Uterus (tissue), 4 donors: ENCODE measurements around the gene RAPH1. TPM values are rescaled to one million over a fixed set of nuclear protein-coding genes. Genes with fewer than 3 reads are reported as not detected.

ENCODE experiments used
- DNase-seq, 2 donors: peaks; one replicate each; pipeline ENCODE4 v3.0.0-alpha.2; 2019 to 2020
- H3K27ac ChIP-seq, 2 donors: fragments of 200-600 bp; sonication (generic); 1 replicate in 1 of 2; 2 replicates in 1 of 2; pipeline ENCODE4 v1.5.1; 2016 to 2018
- H3K27me3 ChIP-seq, 2 donors: fragments of 200-600 bp; sonication (generic); one replicate each; pipeline ENCODE4 v1.5.1; 2018 to 2019; ENCODE audit warnings: control low read depth in 1 of 2
- H3K36me3 ChIP-seq, 2 donors: fragments of 200-600 bp; sonication (generic); one replicate each; pipeline ENCODE4 v1.5.1; 2019; ENCODE audit warnings: control low read depth in 1 of 2
- H3K4me1 ChIP-seq, 2 donors: fragments of 200-600 bp; sonication (generic); one replicate each; pipeline ENCODE4 v1.5.1; 2018 to 2019; ENCODE audit warnings: control low read depth in 1 of 2
- H3K4me3 ChIP-seq, 2 donors: fragments of 200-600 bp; sonication (generic); 1 replicate in 1 of 2; 2 replicates in 1 of 2; pipeline ENCODE4 v1.5.1; 2018 to 2019; ENCODE audit warnings: mild to moderate bottlenecking in 1 of 2
- H3K9me3 ChIP-seq, 2 donors: fragments of 200-600 bp; sonication (generic); one replicate each; pipeline ENCODE4 v1.5.1; 2019; ENCODE audit warnings: control low read depth in 1 of 2
- CTCF ChIP-seq, 4 experiments: fragments of 200-600 bp in 2 of 4; fragments of 450-650 bp in 2 of 4; sonication (generic) in 2 of 4; IDR thresholded peaks; one replicate each; pipeline ENCODE4 v1.5.1; 2016 to 2019; ENCODE audit warnings: antibody characterized with exemption in 4 of 4, mild to moderate bottlenecking in 2 of 4, moderate library complexity in 1 of 4
- POLR2A ChIP-seq, 2 donors: fragments of 450-650 bp; IDR thresholded peaks; one replicate each; pipeline ENCODE4 v1.6.1; 2016; ENCODE audit warnings: antibody characterized with exemption in 2 of 2, mild to moderate bottlenecking in 1 of 2, moderate library complexity in 1 of 2
- intact Hi-C: fragments of 100-400 bp; cut with DNase I; formaldehyde crosslinking; loops from one replicate; pipeline ENCODE4 v1.15.1; 2023; ENCODE audit warnings: low total_unique reads
- total RNA-seq, 4 donors: library from RNA; depleted of rRNA in 3 of 4; stranded (reverse); fragments of >200 nt in 3 of 4; gene quantifications; one replicate each; pipeline versions ENCODE4 v1.1.0 to v1.2.4, GENCODE V29; 2014 to 2023
- donor health status: DM: yes; HTN: yes; CAD: no.

RAPH1 gene
- total RNA-seq, 4 donors from 2014 or later, result 17.4 to 49.5 (median 23.5) TPM

DNA sequence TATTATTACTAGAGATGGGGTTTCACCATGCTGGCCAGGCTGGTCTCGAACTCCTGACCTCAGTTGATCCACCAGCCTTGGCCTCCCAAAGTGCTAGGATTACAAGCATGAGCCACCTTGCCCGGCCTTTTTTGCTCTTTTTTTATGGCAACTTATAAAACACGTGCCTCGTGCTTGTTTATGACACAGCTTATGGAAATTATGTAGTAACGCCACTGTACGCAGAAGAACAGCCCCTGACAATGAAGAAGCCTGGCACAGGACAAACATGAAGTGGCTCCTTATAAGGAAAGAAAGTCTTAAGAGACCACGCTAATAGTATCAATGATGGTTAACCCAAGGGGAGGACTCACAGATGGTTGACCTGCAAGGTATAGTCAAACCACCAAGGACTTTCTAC is 37.2 kb upstream of the RAPH1 start:
- no peaks in the 10 kb centered on the region for H3K36me3 ChIP-seq
- DNase-seq, result no peak
- intact Hi-C loops, result no loop called here
- no peak overlapping the region for H3K4me3 ChIP-seq
- TF ChIP-seq POLR2A (IDR thresholded peaks at IDR 0.05) (no peak), CTCF (IDR thresholded peaks at IDR 0.05) (no peak)
- no peaks in the 10 kb centered on the region for H3K4me1 ChIP-seq
- H3K9me3 ChIP-seq, result no peaks in the 10 kb centered on the region
- no peaks in the 10 kb centered on the region for H3K27me3 ChIP-seq
- H3K27ac ChIP-seq, result no peak overlapping the region

DNA sequence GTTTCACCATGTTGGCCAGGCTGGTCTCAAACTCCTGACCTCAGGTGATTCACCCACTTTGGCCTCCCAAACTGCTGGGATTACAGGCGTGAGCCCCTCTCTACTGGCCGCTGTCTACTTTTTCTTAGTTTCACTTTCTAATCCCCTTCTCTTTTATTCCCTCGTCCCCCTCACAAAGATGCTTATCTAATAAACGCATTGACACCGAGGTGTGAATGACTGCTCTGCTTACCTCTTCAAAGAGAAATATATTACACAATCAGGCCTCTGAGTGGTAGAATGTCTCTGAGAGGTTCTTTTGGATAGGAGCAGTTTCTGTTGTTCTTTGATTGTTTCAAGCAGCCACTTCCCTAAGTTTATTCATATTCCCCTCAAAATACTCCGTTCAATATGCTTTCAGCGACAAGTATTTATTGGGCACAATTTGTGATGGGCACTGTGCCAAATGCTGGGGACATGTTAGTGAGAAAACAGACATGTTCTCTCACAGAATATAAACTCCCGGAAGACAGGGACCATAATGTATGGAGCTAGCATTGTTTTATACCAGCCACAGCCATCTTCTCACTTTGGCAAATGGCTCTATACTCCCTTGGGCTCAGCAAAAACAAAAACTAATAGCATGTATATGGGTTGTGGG is 34.7 kb upstream of the RAPH1 start:
- H3K4me1 ChIP-seq, result no peaks in the 10 kb centered on the region
- no peaks in the 10 kb centered on the region for H3K36me3 ChIP-seq
- no peaks in the 10 kb centered on the region for H3K9me3 ChIP-seq
- DNase-seq, result no peak
- no peak overlapping the region for H3K27ac ChIP-seq
- no peaks in the 10 kb centered on the region for H3K27me3 ChIP-seq
- no peak overlapping the region for H3K4me3 ChIP-seq
- TF ChIP-seq CTCF (IDR thresholded peaks at IDR 0.05) (no peak), POLR2A (IDR thresholded peaks at IDR 0.05) (no peak)
- intact Hi-C loops, result no loop called here

GRCh38 chr2:203567691-203568090 is 32.6 kb upstream of the RAPH1 start:
- Histone ChIP-seq H3K4me1 (no peaks in the 10 kb centered on the region), H3K4me3 (no peak overlapping the region), H3K27me3 (no peaks in the 10 kb centered on the region), H3K9me3 (no peaks in the 10 kb centered on the region), H3K27ac (no peak overlapping the region), H3K36me3 (no peaks in the 10 kb centered on the region)
- no peak for DNase-seq
- intact Hi-C loops, result no loop called here
- no peak for TF ChIP-seq POLR2A (IDR thresholded peaks at IDR 0.05)
- TF ChIP-seq CTCF (IDR thresholded peaks at IDR 0.05), result no peak

DNA sequence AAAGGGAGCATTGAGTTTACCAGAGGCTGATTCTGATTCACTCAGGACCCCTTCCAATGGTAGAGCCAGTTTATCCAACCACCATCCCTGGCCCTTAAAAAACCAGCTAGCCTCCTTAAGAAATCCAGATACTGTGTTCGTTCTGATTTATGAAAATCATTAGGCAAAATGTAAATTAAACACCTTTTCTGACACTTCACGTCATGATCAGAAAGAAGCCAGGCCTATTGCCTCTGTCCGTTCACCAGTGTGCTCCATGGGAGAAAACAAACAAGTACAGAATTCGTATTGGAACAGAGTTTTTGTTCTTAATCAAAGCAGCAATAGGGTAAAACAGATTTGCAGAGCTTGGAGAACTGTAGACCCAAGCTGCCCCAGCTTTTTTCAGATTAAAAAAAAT is 31.1 kb upstream of the RAPH1 start:
- intact Hi-C loops, result no loop called here
- TF ChIP-seq CTCF (IDR thresholded peaks at IDR 0.05), result no peak
- TF ChIP-seq POLR2A (IDR thresholded peaks at IDR 0.05), result no peak
- DNase-seq, result no peak
- no peaks in the 10 kb centered on the region for H3K36me3 ChIP-seq
- no peak overlapping the region for H3K27ac ChIP-seq
- H3K27me3 ChIP-seq, result no peaks in the 10 kb centered on the region
- no peaks in the 10 kb centered on the region for H3K9me3 ChIP-seq
- no peak overlapping the region for H3K4me3 ChIP-seq
- no peaks in the 10 kb centered on the region for H3K4me1 ChIP-seq

DNA sequence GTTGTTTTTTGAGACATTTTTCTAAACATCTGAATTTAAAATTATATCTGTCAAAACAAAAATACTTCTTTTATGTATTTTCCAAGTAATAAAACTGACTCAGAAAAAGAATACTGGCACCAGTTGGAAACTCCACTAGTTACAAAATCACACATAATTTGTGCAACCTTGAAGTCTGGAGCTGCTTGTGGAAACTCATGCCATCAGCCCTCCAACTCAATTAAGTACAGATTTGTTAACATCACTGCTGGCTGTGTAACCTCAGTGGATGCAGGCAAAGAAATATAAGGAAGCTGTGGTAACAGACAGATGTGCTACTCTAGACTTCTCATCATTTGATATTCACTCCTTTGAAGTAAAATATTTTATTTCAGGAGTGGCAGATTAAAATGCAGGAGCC is 30.0 kb upstream of the RAPH1 start:
- H3K27ac ChIP-seq, result no peak overlapping the region
- no peaks in the 10 kb centered on the region for H3K36me3 ChIP-seq
- TF ChIP-seq POLR2A (IDR thresholded peaks at IDR 0.05) (no peak), CTCF (IDR thresholded peaks at IDR 0.05) (no peak)
- H3K9me3 ChIP-seq, result no peaks in the 10 kb centered on the region
- intact Hi-C loops, result no loop called here
- no peak overlapping the region for H3K4me3 ChIP-seq
- no peaks in the 10 kb centered on the region for H3K27me3 ChIP-seq
- no peaks in the 10 kb centered on the region for H3K4me1 ChIP-seq
- no peak for DNase-seq
